ENCODE data around the gene HERC3.

Gene HERC3

GRCh38 chr4:88756149-88756548 lies 163.9 kb downstream of the HERC3 start:
- Histone ChIP-seq H3K9me3 (replicated peaks; ENCODE audit: insufficient read depth, low read length) (no peaks in the 10 kb centered on the region), H3K79me2 (ENCODE audit: low read length) (no peaks in the 10 kb centered on the region), H3K4me2 (ENCODE audit: low read depth, low read length) (no peak overlapping the region), H3F3A (ENCODE audit: insufficient read depth, low read length) (no peaks in the 10 kb centered on the region), H3K36me3 (replicated peaks; ENCODE audit: insufficient read depth, low read length) (no peaks in the 10 kb centered on the region), H3K9me2 (replicated peaks; ENCODE audit: insufficient read depth, low read length) (no peaks in the 10 kb centered on the region), H3K4me3 (ENCODE audit: low read length) (no peak overlapping the region), H3K27ac (ENCODE audit: low read length) (no peak overlapping the region), H2AFZ (ENCODE audit: low read length) (no peak overlapping the region), H4K20me1 (ENCODE audit: insufficient read depth, low read length) (no peaks in the 10 kb centered on the region), H3K27me3 (replicated peaks; ENCODE audit: insufficient read depth, low read length) (no peaks in the 10 kb centered on the region), H3K4me1 (ENCODE audit: low read length) (peaks cover 6% of the 10 kb centered on the region), H3K9ac (ENCODE audit: low read length) (no peak overlapping the region)
- TF ChIP-seq, protein P1, sequence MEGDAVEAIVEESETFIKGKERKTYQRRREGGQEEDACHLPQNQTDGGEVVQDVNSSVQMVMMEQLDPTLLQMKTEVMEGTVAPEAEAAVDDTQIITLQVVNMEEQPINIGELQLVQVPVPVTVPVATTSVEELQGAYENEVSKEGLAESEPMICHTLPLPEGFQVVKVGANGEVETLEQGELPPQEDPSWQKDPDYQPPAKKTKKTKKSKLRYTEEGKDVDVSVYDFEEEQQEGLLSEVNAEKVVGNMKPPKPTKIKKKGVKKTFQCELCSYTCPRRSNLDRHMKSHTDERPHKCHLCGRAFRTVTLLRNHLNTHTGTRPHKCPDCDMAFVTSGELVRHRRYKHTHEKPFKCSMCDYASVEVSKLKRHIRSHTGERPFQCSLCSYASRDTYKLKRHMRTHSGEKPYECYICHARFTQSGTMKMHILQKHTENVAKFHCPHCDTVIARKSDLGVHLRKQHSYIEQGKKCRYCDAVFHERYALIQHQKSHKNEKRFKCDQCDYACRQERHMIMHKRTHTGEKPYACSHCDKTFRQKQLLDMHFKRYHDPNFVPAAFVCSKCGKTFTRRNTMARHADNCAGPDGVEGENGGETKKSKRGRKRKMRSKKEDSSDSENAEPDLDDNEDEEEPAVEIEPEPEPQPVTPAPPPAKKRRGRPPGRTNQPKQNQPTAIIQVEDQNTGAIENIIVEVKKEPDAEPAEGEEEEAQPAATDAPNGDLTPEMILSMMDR (IDR thresholded peaks at IDR 0.05; ENCODE audit: low read length) = no peak
- no peak for TF ChIP-seq EZH2phosphoT487 (IDR thresholded peaks at IDR 0.05; ENCODE audit: low read length)
- no peak for TF ChIP-seq EZH2 (optimal IDR thresholded peaks at IDR 0.05; ENCODE audit: low read depth, low read length)
- no peak for DNase-seq

GRCh38 chr4:88757067-88757466 lies 164.8 kb downstream of the HERC3 start:
- Histone ChIP-seq H3F3A (ENCODE audit: insufficient read depth, low read length) (no peaks in the 10 kb centered on the region), H3K9me3 (replicated peaks; ENCODE audit: insufficient read depth, low read length) (no peaks in the 10 kb centered on the region), H3K4me2 (ENCODE audit: low read depth, low read length) (no peak overlapping the region), H3K27ac (ENCODE audit: low read length) (no peak overlapping the region), H3K79me2 (ENCODE audit: low read length) (no peaks in the 10 kb centered on the region), H3K9ac (ENCODE audit: low read length) (no peak overlapping the region), H3K4me1 (ENCODE audit: low read length) (peaks cover 4% of the 10 kb centered on the region), H3K36me3 (replicated peaks; ENCODE audit: insufficient read depth, low read length) (no peaks in the 10 kb centered on the region), H4K20me1 (ENCODE audit: insufficient read depth, low read length) (no peaks in the 10 kb centered on the region), H2AFZ (ENCODE audit: low read length) (no peak overlapping the region), H3K4me3 (ENCODE audit: low read length) (no peak overlapping the region), H3K27me3 (replicated peaks; ENCODE audit: insufficient read depth, low read length) (no peaks in the 10 kb centered on the region), H3K9me2 (replicated peaks; ENCODE audit: insufficient read depth, low read length) (no peaks in the 10 kb centered on the region)
- DNase-seq = no peak
- no peak for TF ChIP-seq EZH2 (optimal IDR thresholded peaks at IDR 0.05; ENCODE audit: low read depth, low read length)
- no peak for TF ChIP-seq EZH2phosphoT487 (IDR thresholded peaks at IDR 0.05; ENCODE audit: low read length)
- TF ChIP-seq, protein P1 (IDR thresholded peaks at IDR 0.05; ENCODE audit: low read length) = no peak

DNA sequence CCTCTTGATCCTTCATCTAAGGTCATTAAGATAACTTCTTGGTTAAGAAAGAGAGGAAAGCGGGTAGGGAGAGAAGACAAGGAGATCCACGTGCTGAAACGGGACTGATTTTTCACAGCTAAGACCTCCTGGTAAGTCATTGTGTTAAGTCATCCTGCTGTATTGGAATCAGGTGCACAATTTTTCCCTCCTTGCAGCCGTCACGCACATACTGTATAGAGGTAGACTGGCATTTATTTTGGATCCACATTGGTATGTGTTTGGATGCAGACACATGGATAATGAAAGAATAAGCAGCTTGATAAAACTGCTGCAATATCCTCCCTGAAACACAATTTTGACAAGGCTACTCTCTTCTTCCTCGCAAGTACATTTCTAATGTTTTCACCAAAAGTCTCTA lies 165.5 kb downstream of the HERC3 start:
- DNase-seq = no peak
- H3K4me1 ChIP-seq (ENCODE audit: low read length) = no peaks in the 10 kb centered on the region
- no peaks in the 10 kb centered on the region for H4K20me1 ChIP-seq (ENCODE audit: insufficient read depth, low read length)
- no peaks in the 10 kb centered on the region for H3F3A ChIP-seq (ENCODE audit: insufficient read depth, low read length)
- no peaks in the 10 kb centered on the region for H3K27me3 ChIP-seq (replicated peaks; ENCODE audit: insufficient read depth, low read length)
- no peak overlapping the region for H3K4me3 ChIP-seq (ENCODE audit: low read length)
- H2AFZ ChIP-seq (ENCODE audit: low read length) = no peak overlapping the region
- no peaks in the 10 kb centered on the region for H3K79me2 ChIP-seq (ENCODE audit: low read length)
- no peaks in the 10 kb centered on the region for H3K9me3 ChIP-seq (replicated peaks; ENCODE audit: insufficient read depth, low read length)
- H3K4me2 ChIP-seq (ENCODE audit: low read depth, low read length) = no peak overlapping the region
- no peak overlapping the region for H3K9ac ChIP-seq (ENCODE audit: low read length)
- no peaks in the 10 kb centered on the region for H3K36me3 ChIP-seq (replicated peaks; ENCODE audit: insufficient read depth, low read length)
- H3K27ac ChIP-seq (ENCODE audit: low read length) = no peak overlapping the region
- TF ChIP-seq, protein P1 (IDR thresholded peaks at IDR 0.05; ENCODE audit: low read length) = no peak
- no peak for TF ChIP-seq EZH2 (optimal IDR thresholded peaks at IDR 0.05; ENCODE audit: low read depth, low read length)
- no peak for TF ChIP-seq EZH2phosphoT487 (IDR thresholded peaks at IDR 0.05; ENCODE audit: low read length)
- H3K9me2 ChIP-seq (replicated peaks; ENCODE audit: insufficient read depth, low read length) = no peaks in the 10 kb centered on the region
